H9 (cell line): Measurements from ENCODE around the gene HES1. TPM values are rescaled to one million over a fixed set of nuclear protein-coding genes. Genes with fewer than 3 reads are reported as not detected.

ENCODE experiments used
- DNase-seq: peaks from one replicate; pipeline ENCODE4 v3.0.0-alpha.2; 2017
- H2AFZ ChIP-seq: one replicate; pipeline ENCODE4 v1.6.1; 2013; ENCODE audit warnings: mild to moderate bottlenecking, low read length, control low read depth, moderate library complexity
- H2AK5ac ChIP-seq: 2 replicates; pipeline ENCODE4 v1.6.1; 2013; ENCODE audit warnings: low read length, control low read depth, mixed read lengths; ENCODE audit not compliant: insufficient read length
- H2BK120ac ChIP-seq: one replicate; pipeline ENCODE4 v1.6.1; 2013; ENCODE audit warnings: low read depth, mild to moderate bottlenecking, low read length, control low read depth, inconsistent platforms; ENCODE audit not compliant: poor library complexity, severe bottlenecking
- H2BK12ac ChIP-seq: 2 replicates; pipeline ENCODE4 v1.6.1; 2013; ENCODE audit warnings: low read length, control low read depth, mixed read lengths, low read depth; ENCODE audit not compliant: insufficient read length
- H2BK15ac ChIP-seq: 2 replicates; pipeline ENCODE4 v1.6.1; 2013; ENCODE audit warnings: low read depth, low read length, control low read depth
- H2BK20ac ChIP-seq: one replicate; pipeline ENCODE4 v1.6.1; 2013; ENCODE audit warnings: low read depth, mild to moderate bottlenecking, low read length, control low read depth, inconsistent platforms; ENCODE audit not compliant: poor library complexity, severe bottlenecking
- H2BK5ac ChIP-seq: 2 replicates; pipeline ENCODE4 v1.6.1; 2013; ENCODE audit warnings: low read length, control low read depth, mixed read lengths; ENCODE audit not compliant: insufficient read length
- H3K14ac ChIP-seq: 2 replicates; pipeline ENCODE4 v1.6.1; 2013; ENCODE audit warnings: low read length, control low read depth; ENCODE audit not compliant: insufficient read depth
- H3K18ac ChIP-seq: 2 replicates; pipeline ENCODE4 v1.6.1; 2013; ENCODE audit warnings: low read depth, mild to moderate bottlenecking, mixed read lengths, low read length, control low read depth; ENCODE audit not compliant: insufficient read length
- H3K23ac ChIP-seq: 2 replicates; pipeline ENCODE4 v1.6.1; 2013; ENCODE audit warnings: low read length, control low read depth, mixed read lengths, low read depth; ENCODE audit not compliant: insufficient read length
- H3K23me2 ChIP-seq: 2 replicates; pipeline ENCODE4 v1.6.1; 2013; ENCODE audit warnings: low read depth, mild to moderate bottlenecking, mixed read lengths, low read length, control low read depth; ENCODE audit not compliant: insufficient read length, poor library complexity, severe bottlenecking
- H3K27ac ChIP-seq: 2 replicates; pipeline ENCODE4 v1.5.1; 2013; ENCODE audit warnings: low read length, control low read depth, mixed read lengths, low read depth; ENCODE audit not compliant: insufficient read length
- H3K27me3 ChIP-seq: 2 replicates; pipeline ENCODE4 v1.6.1; 2013; ENCODE audit warnings: low read length, control low read depth, inconsistent platforms; ENCODE audit not compliant: insufficient read depth
- H3K4ac ChIP-seq: 2 replicates; pipeline ENCODE4 v1.6.1; 2013; ENCODE audit warnings: low read depth, mild to moderate bottlenecking, control low read depth, inconsistent platforms, low read length, moderate library complexity
- H3K4me1 ChIP-seq: 2 replicates; pipeline ENCODE4 v1.6.1; 2013; ENCODE audit warnings: low read length, control low read depth, inconsistent platforms; ENCODE audit not compliant: insufficient read depth
- H3K4me2 ChIP-seq: 2 replicates; pipeline ENCODE4 v1.6.1; 2013; ENCODE audit warnings: low read length, control low read depth, mixed read lengths; ENCODE audit not compliant: insufficient read length, insufficient read depth
- H3K56ac ChIP-seq: 2 replicates; pipeline ENCODE4 v1.6.1; 2013; ENCODE audit warnings: low read depth, mild to moderate bottlenecking, mixed read lengths, low read length, control low read depth; ENCODE audit not compliant: insufficient read length
- H3K79me1 ChIP-seq: 2 replicates; pipeline ENCODE4 v1.6.1; 2013; ENCODE audit warnings: low read depth, mild to moderate bottlenecking, moderate library complexity, low read length, control low read depth, inconsistent platforms; ENCODE audit not compliant: insufficient read depth, poor library complexity, severe bottlenecking
- H3K79me2 ChIP-seq: 2 replicates; pipeline ENCODE4 v1.6.1; 2013; ENCODE audit warnings: low read length, control low read depth, inconsistent platforms; ENCODE audit not compliant: insufficient read depth
- H3K9ac ChIP-seq: 2 replicates; pipeline ENCODE4 v1.6.1; 2013; ENCODE audit warnings: low read length, control low read depth, mixed read lengths; ENCODE audit not compliant: insufficient read length; ENCODE audit errors: extremely low read depth
- H3K9me3 ChIP-seq: one replicate; pipeline ENCODE4 v1.6.1; 2013; ENCODE audit warnings: low read depth, low read length, inconsistent platforms; ENCODE audit not compliant: control insufficient read depth
- H3T11ph ChIP-seq: one replicate; pipeline ENCODE4 v1.6.1; 2013; ENCODE audit warnings: mild to moderate bottlenecking, low read length, control low read depth, inconsistent platforms
- H4K20me1 ChIP-seq: one replicate; pipeline ENCODE4 v1.6.1; 2013; ENCODE audit not compliant: control insufficient read depth, insufficient read length, insufficient read depth
- H4K5ac ChIP-seq: 2 replicates; pipeline ENCODE4 v1.6.1; 2013; ENCODE audit warnings: low read depth, mild to moderate bottlenecking, mixed read lengths, low read length, control low read depth; ENCODE audit not compliant: insufficient read length
- H4K8ac ChIP-seq: replicated peaks from 2 replicates; pipeline ENCODE4 v1.6.1; 2013; ENCODE audit warnings: low read length, control low read depth, mixed read lengths, low read depth; ENCODE audit not compliant: insufficient read length
- H4K91ac ChIP-seq: 2 replicates; pipeline ENCODE4 v1.6.1; 2013; ENCODE audit warnings: low read depth, mild to moderate bottlenecking, moderate library complexity, mixed read lengths, low read length, control low read depth; ENCODE audit not compliant: insufficient read length
- H3K27ac Mint-ChIP-seq, 3 experiments: 2 replicates in 2 of 3; 3 replicates in 1 of 3; pipeline ENCODE4 v1.8.0; 2020 to 2021; ENCODE audit warnings: mixed read lengths in 3 of 3, mild to moderate bottlenecking in 1 of 3, moderate library complexity in 1 of 3
- H3K27me3 Mint-ChIP-seq: 2 replicates; pipeline ENCODE4 v1.8.0; 2021; ENCODE audit warnings: low read depth, mild to moderate bottlenecking, moderate library complexity, mixed read lengths
- H3K36me3 Mint-ChIP-seq, 3 experiments: 2 replicates in 2 of 3; 3 replicates in 1 of 3; pipeline ENCODE4 v1.8.0; 2020 to 2021; ENCODE audit warnings: low read depth in 3 of 3, mixed read lengths in 3 of 3; ENCODE audit not compliant: insufficient read depth in 1 of 3
- H3K4me1 Mint-ChIP-seq, 2 experiments: 2 replicates each; pipeline ENCODE4 v1.8.0; 2020; ENCODE audit warnings: mixed read lengths in 2 of 2
- H3K4me3 Mint-ChIP-seq, 2 experiments: 2 replicates in 1 of 2; 3 replicates in 1 of 2; pipeline ENCODE4 v1.8.0; 2020 to 2021; ENCODE audit warnings: mild to moderate bottlenecking in 2 of 2, mixed read lengths in 2 of 2, moderate library complexity in 1 of 2
- H3K9me3 Mint-ChIP-seq, 2 experiments: 2 replicates in 1 of 2; 3 replicates in 1 of 2; pipeline ENCODE4 v1.8.0; 2020; ENCODE audit warnings: mild to moderate bottlenecking in 2 of 2, mixed read lengths in 2 of 2, moderate library complexity in 1 of 2
- CTCF ChIP-seq: fragments of 200-600 bp; sonication (generic); conservative IDR thresholded peaks from 3 replicates; pipeline ENCODE4 v1.8.0; 2021; ENCODE audit warnings: antibody characterized with exemption, mild to moderate bottlenecking
- WGBS: extraction: QIAGEN DNeasy Blood & Tissue Kit; methylation state at CpG from one replicate; pipeline ENCODE4 v1.1.7; 2013; ENCODE audit warnings: missing lambda C conversion rate, low lambda C conversion rate, mixed read lengths; ENCODE audit not compliant: insufficient read length; ENCODE audit errors: extremely low coverage; 5-methylcytosine and 5-hydroxymethylcytosine counted together
- total RNA-seq: library from RNA; stranded (reverse); gene quantifications from 2 replicates; pipeline ENCODE4 v1.2.1, GENCODE V29; 2021

Gene HES1
- total RNA-seq, 1 experiment from 2014 or later: 23.2 TPM

DNA sequence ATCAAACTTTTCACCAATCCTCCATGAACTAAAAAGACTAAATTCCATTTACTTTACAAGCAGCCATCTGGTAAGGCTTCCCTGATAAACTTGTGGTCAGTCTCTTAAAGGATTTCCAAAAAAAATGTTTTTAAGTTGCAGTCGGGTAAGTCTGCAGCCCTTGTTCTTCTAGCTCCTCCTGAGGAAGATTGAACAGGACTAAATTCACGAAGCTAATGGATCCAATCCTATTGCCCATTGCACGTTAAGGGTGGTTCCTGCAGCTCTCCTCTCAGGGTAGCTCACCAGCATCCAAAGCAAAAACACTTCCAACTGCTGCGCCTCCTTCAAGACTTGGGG, 2.8 kb downstream of the HES1 start:
- peak overlapping the region in 2 of 3 experiments; percentile 5 to 78; a peak in 2 of 7 replicates for H3K27ac Mint-ChIP-seq
- Histone ChIP-seq H2BK20ac (no peak overlapping the region), H3K4me1 (peaks cover 10% of the 10 kb centered on the region)

More for the DNA sequence above, 2.8 kb downstream of the HES1 start:
- Histone ChIP-seq H3K79me1 (no peaks in the 10 kb centered on the region), H4K20me1 (no peaks in the 10 kb centered on the region), H3K9ac (no peak overlapping the region), H3K23me2 (peaks cover 30% of the 10 kb centered on the region), H4K91ac (no peak overlapping the region), H3K79me2 (no peaks in the 10 kb centered on the region), H4K5ac (no peak overlapping the region), H2BK12ac (no peak overlapping the region), H3K27me3 (no peaks in the 10 kb centered on the region; the same call in 1 of the 2 replicates), H2BK120ac (no peak overlapping the region), H3K4me2 (peak overlapping the region; percentile 36), H3K23ac (no peak overlapping the region), H3K56ac (no peak overlapping the region), H2BK15ac (no peak overlapping the region), H3K14ac (no peak overlapping the region), H3K18ac (no peak overlapping the region), H3K4ac (no peak overlapping the region), H2AFZ (no peak overlapping the region), H2AK5ac (no peak overlapping the region), H3K27ac (no peak overlapping the region), H3T11ph (no peak overlapping the region), H4K8ac (no peak overlapping the region), H2BK5ac (no peak overlapping the region), H3K9me3 (no peaks in the 10 kb centered on the region)
- no peak for DNase-seq
- no peak for TF ChIP-seq CTCF
- H3K9me3 Mint-ChIP-seq: no peaks in the 10 kb centered on the region; a peak in 2 of 5 replicates
- no CpG with 5 or more reads among the region's 4 CpGs for WGBS
- H3K27me3 Mint-ChIP-seq: peaks cover 45% of the 10 kb centered on the region
- peak overlapping the region; percentile 79 to 87 for H3K4me3 Mint-ChIP-seq
- H3K36me3 Mint-ChIP-seq: peaks cover 9 to 18% (median 16%) of the 10 kb centered on the region in 3 experiments
- peaks cover 49 to 52% of the 10 kb centered on the region in 2 experiments for H3K4me1 Mint-ChIP-seq
